WTC11 (cell line): Measurements from ENCODE around the gene CTNNA1. TPM values are rescaled to one million over a fixed set of nuclear protein-coding genes. Genes with fewer than 3 reads are reported as not detected.

Experiments used
- ATAC-seq: fragments of 200-7000 bp; cut with Tn5 transposase; 2 replicates; pipeline ENCODE4 v1.10.0; 2021; ENCODE audit warnings: mild to moderate bottlenecking, moderate library complexity
- CTCF ChIA-PET: fragments of 300-600 bp; sonication (Branson Sonifier 250); formaldehyde crosslinking; loops from one replicate; lab custom pipeline; 2021; ENCODE audit warnings: antibody characterized with exemption; lab: Charles Lee
- POLR2A ChIA-PET: fragments of 350-600 bp; sonication (Branson Sonifier 250); formaldehyde crosslinking; loops from one replicate; lab custom pipeline; 2021; ENCODE audit warnings: antibody characterized with exemption; lab: Charles Lee
- DNase-seq: peaks from one replicate; pipeline ENCODE4 v3.0.0; 2021; ENCODE audit warnings: low spot score
- H3K27ac Mint-ChIP-seq: 2 replicates; pipeline ENCODE4 v1.8.0; 2021; ENCODE audit warnings: mixed read lengths
- H3K27me3 Mint-ChIP-seq: 2 replicates; pipeline ENCODE4 v1.8.0; 2021; ENCODE audit warnings: low read depth, mild to moderate bottlenecking, moderate library complexity, mixed read lengths
- H3K36me3 Mint-ChIP-seq: 2 replicates; pipeline ENCODE4 v1.8.0; 2021; ENCODE audit warnings: mixed read lengths
- H3K4me1 Mint-ChIP-seq: 2 replicates; pipeline ENCODE4 v1.8.0; 2022; ENCODE audit warnings: mixed read lengths
- H3K4me3 Mint-ChIP-seq: 2 replicates; pipeline ENCODE4 v1.8.0; 2021; ENCODE audit warnings: mild to moderate bottlenecking, moderate library complexity, mixed read lengths
- H3K9me3 Mint-ChIP-seq: 2 replicates; pipeline ENCODE4 v1.8.0; 2021; ENCODE audit warnings: mixed read lengths
- ARID4B ChIP-seq: sonication (generic); formaldehyde crosslinking; IDR thresholded peaks from 2 replicates; pipeline ENCODE4 v1.8.0; 2023; ENCODE audit warnings: missing genetic modification reagents, mild to moderate bottlenecking, borderline replicate concordance
- CBFB ChIP-seq: sonication (generic); formaldehyde crosslinking; IDR thresholded peaks from 2 replicates; pipeline ENCODE4 v1.8.1; 2022; ENCODE audit warnings: mild to moderate bottlenecking, low read depth, missing genetic modification reagents
- CDX4 ChIP-seq: fragments of 250-450 bp; sonication (Bioruptor Pico); IDR thresholded peaks from 2 replicates; pipeline ENCODE4 v1.9.0; 2021; ENCODE audit warnings: moderate library complexity, mild to moderate bottlenecking, inconsistent platforms, borderline replicate concordance
- ETV6 ChIP-seq: sonication (generic); formaldehyde crosslinking; IDR thresholded peaks from 2 replicates; pipeline ENCODE4 v1.8.1; 2022; ENCODE audit warnings: mild to moderate bottlenecking, missing genetic modification reagents
- IRF2 ChIP-seq: sonication (generic); formaldehyde crosslinking; IDR thresholded peaks from 2 replicates; pipeline ENCODE4 v1.8.0; 2022; ENCODE audit warnings: low read depth, missing genetic modification reagents, borderline replicate concordance
- JAZF1 ChIP-seq: fragments of 250-450 bp; sonication (Bioruptor Pico); IDR thresholded peaks from 2 replicates; pipeline ENCODE4 v1.9.0; 2021; ENCODE audit warnings: moderate library complexity, mild to moderate bottlenecking, inconsistent platforms
- MLX ChIP-seq: sonication (generic); formaldehyde crosslinking; IDR thresholded peaks from 2 replicates; pipeline ENCODE4 v1.8.1; 2023; ENCODE audit warnings: mild to moderate bottlenecking, missing genetic modification reagents, moderate library complexity
- MXD4 ChIP-seq: fragments of 250-450 bp; sonication (Bioruptor Pico); IDR thresholded peaks from 2 replicates; pipeline ENCODE4 v1.8.0; 2021; ENCODE audit warnings: mild to moderate bottlenecking, moderate library complexity, borderline replicate concordance
- NFE2L1 ChIP-seq: sonication (generic); formaldehyde crosslinking; IDR thresholded peaks from 2 replicates; pipeline ENCODE4 v1.8.1; 2023; ENCODE audit warnings: missing genetic modification reagents
- NFYB ChIP-seq: sonication (generic); formaldehyde crosslinking; conservative IDR thresholded peaks from 2 replicates; pipeline ENCODE4 v1.8.0; 2022; ENCODE audit warnings: low read depth, missing genetic modification reagents
- NR1H2 ChIP-seq: sonication (generic); formaldehyde crosslinking; IDR thresholded peaks from 2 replicates; pipeline ENCODE4 v1.9.0; 2021; ENCODE audit warnings: mild to moderate bottlenecking, moderate library complexity, missing genetic modification reagents
- PRRX2 ChIP-seq: fragments of 250-450 bp; sonication (Bioruptor Pico); IDR thresholded peaks from 2 replicates; pipeline ENCODE4 v1.8.0; 2021; ENCODE audit warnings: mild to moderate bottlenecking
- RELA ChIP-seq: sonication (generic); formaldehyde crosslinking; IDR thresholded peaks from 2 replicates; pipeline ENCODE4 v1.8.1; 2022; ENCODE audit warnings: missing genetic modification reagents, mild to moderate bottlenecking, borderline replicate concordance
- SMAD3 ChIP-seq: sonication (generic); formaldehyde crosslinking; IDR thresholded peaks from 2 replicates; pipeline ENCODE4 v1.8.0; 2022; ENCODE audit warnings: missing genetic modification reagents, mild to moderate bottlenecking, borderline replicate concordance
- SMAD4 ChIP-seq: sonication (generic); formaldehyde crosslinking; IDR thresholded peaks from 2 replicates; pipeline ENCODE4 v1.8.0; 2022; ENCODE audit warnings: mild to moderate bottlenecking, missing genetic modification reagents
- SP1 ChIP-seq: sonication (generic); formaldehyde crosslinking; conservative IDR thresholded peaks from 2 replicates; pipeline ENCODE4 v1.8.1; 2022; ENCODE audit warnings: missing genetic modification reagents
- STAT6 ChIP-seq: sonication (generic); formaldehyde crosslinking; conservative IDR thresholded peaks from 2 replicates; pipeline ENCODE4 v1.8.1; 2023; ENCODE audit warnings: mild to moderate bottlenecking, low read depth, missing genetic modification reagents, moderate library complexity
- TEAD4 ChIP-seq: sonication (generic); formaldehyde crosslinking; IDR thresholded peaks from 2 replicates; pipeline ENCODE4 v1.8.0; 2022; ENCODE audit warnings: mild to moderate bottlenecking, missing genetic modification reagents
- ZNF121 ChIP-seq: sonication (generic); formaldehyde crosslinking; IDR thresholded peaks from 2 replicates; pipeline ENCODE4 v1.8.0; 2023; ENCODE audit warnings: missing genetic modification reagents
- ZNF138 ChIP-seq: sonication (generic); formaldehyde crosslinking; conservative IDR thresholded peaks from 2 replicates; pipeline ENCODE4 v1.8.1; 2022; ENCODE audit warnings: mild to moderate bottlenecking, moderate library complexity, missing genetic modification reagents
- ZNF219 ChIP-seq: sonication (generic); formaldehyde crosslinking; IDR thresholded peaks from 2 replicates; pipeline ENCODE4 v1.8.0; 2023; ENCODE audit warnings: missing genetic modification reagents, mild to moderate bottlenecking, borderline replicate concordance
- ZNF396 ChIP-seq: fragments of 250-450 bp; sonication (Bioruptor Pico); IDR thresholded peaks from 2 replicates; pipeline ENCODE4 v1.8.0; 2021; ENCODE audit warnings: mild to moderate bottlenecking, moderate library complexity, borderline replicate concordance
- ZNF512 ChIP-seq: sonication (generic); formaldehyde crosslinking; IDR thresholded peaks from 2 replicates; pipeline ENCODE4 v1.8.1; 2022; ENCODE audit warnings: missing genetic modification reagents, borderline replicate concordance
- ZNF671 ChIP-seq: fragments of 250-450 bp; sonication (Bioruptor Pico); IDR thresholded peaks from 2 replicates; pipeline ENCODE4 v1.8.0; 2021; ENCODE audit warnings: mild to moderate bottlenecking
- total RNA-seq: library from RNA; stranded (reverse); gene quantifications from 3 replicates; pipeline ENCODE4 v1.2.3, GENCODE V29; 2021

The CTNNA1 gene
- total RNA-seq, 1 experiment from 2014 or later: 309 TPM

- TF ChIP-seq NFYB (CRISPR knock-in tag) (no peak), RELA (CRISPR knock-in tag) (no peak), ZNF138 (CRISPR knock-in tag) (no peak), JAZF1 (no peak), CDX4 (CRISPR knock-in tag) (no peak)
Measured at GRCh38 chr5:138783976-138784375, 30.8 kb downstream of the CTNNA1 start (continued).

GRCh38 chr5:138784590-138784989 lies 31.4 kb downstream of the CTNNA1 start:
- POLR2A ChIA-PET: no interaction called here
- H3K4me1 Mint-ChIP-seq: peaks cover 4% of the 10 kb centered on the region; the same call in 1 of the 2 replicates
- H3K9me3 Mint-ChIP-seq: no peaks in the 10 kb centered on the region
- no peak overlapping the region for H3K4me3 Mint-ChIP-seq
- no peak for DNase-seq
- H3K27ac Mint-ChIP-seq: no peak overlapping the region
- CTCF ChIA-PET: interaction anchor here (0.6 kb wide), 1 partner anchor 195 kb away, joined by 4 read pairs; no protein-coding TSS in a partner anchor
- H3K27me3 Mint-ChIP-seq: no peaks in the 10 kb centered on the region
- no peak for ATAC-seq
- TF ChIP-seq ARID4B (CRISPR knock-in tag): no peak
- TF ChIP-seq NR1H2: no peak
- TF ChIP-seq CBFB: no peak
- TF ChIP-seq ZNF512 (CRISPR knock-in tag): no peak
- no peak for TF ChIP-seq TEAD4 (CRISPR knock-in tag)
- no peak for TF ChIP-seq ZNF396 (CRISPR knock-in tag)
- no peak for TF ChIP-seq MLX (CRISPR knock-in tag)
- TF ChIP-seq NFE2L1: no peak
- TF ChIP-seq ETV6 (CRISPR knock-in tag): no peak
- TF ChIP-seq SMAD4 (CRISPR knock-in tag): no peak
- no peak for TF ChIP-seq STAT6 (CRISPR knock-in tag)
- no peak for TF ChIP-seq MXD4 (CRISPR knock-in tag)
- no peak for TF ChIP-seq ZNF671
- no peak for TF ChIP-seq PRRX2
- no peak for TF ChIP-seq ZNF219 (CRISPR knock-in tag)
- TF ChIP-seq SMAD3 (CRISPR knock-in tag): no peak
- no peak for TF ChIP-seq ZNF138 (CRISPR knock-in tag)
- no peak for TF ChIP-seq SP1 (CRISPR knock-in tag)
- no peak for TF ChIP-seq IRF2 (CRISPR knock-in tag)
- no peak for TF ChIP-seq ZNF121
- H3K36me3 Mint-ChIP-seq: peaks cover 34% of the 10 kb centered on the region
